Activated CD4-positive, alpha-beta T cell treated with anti-CD3 and anti-CD28 coated beads for 1 hour (primary cell): ENCODE measurements around the gene TAPBPL.
"Not testable (repeated sequence)": the region's sequence is repeated elsewhere in the genome, so short reads cannot be mapped to it uniquely, and the experiment has no call there.

ENCODE experiments used
- DNase-seq: peaks from one replicate; pipeline ENCODE4 v3.0.0-alpha.2; 2020

The TAPBPL gene

GRCh38 chr12:6463858-6464257 lies 12.0 kb downstream of the TAPBPL start:
- DNase-seq = no peak

- no peak for DNase-seq
These were observed 12.7 kb downstream of the TAPBPL start for GRCh38 chr12:6464531-6464930.

GRCh38 chr12:6465467-6466183 lies 13.8 kb downstream of the TAPBPL start:
- no peak for DNase-seq

- DNase-seq = no peak
These were observed 14.3 kb downstream of the TAPBPL start for GRCh38 chr12:6466184-6466573.

GRCh38 chr12:6466751-6467150 lies 14.9 kb downstream of the TAPBPL start:
- not testable (repeated sequence) for DNase-seq

- DNase-seq = not testable (repeated sequence)
These were observed 15.9 kb downstream of the TAPBPL start for GRCh38 chr12:6467571-6468282.

GRCh38 chr12:6468283-6468575 lies 16.4 kb downstream of the TAPBPL start:
- DNase-seq = no peak

GRCh38 chr12:6469092-6469491 lies 17.2 kb downstream of the TAPBPL start:
- no peak for DNase-seq

- no peak for DNase-seq
These were observed 17.9 kb downstream of the TAPBPL start for GRCh38 chr12:6469609-6470374.

GRCh38 chr12:6470375-6471163 lies 18.7 kb downstream of the TAPBPL start, which contains the start of gene VAMP1:
VAMP1 (minus strand) TSS chr12:6470677; CDS start chr12:6470531, 146 bp downstream.
- DNase-seq = peak; percentile 96

GRCh38 chr12:6471989-6472360 lies 20.1 kb downstream of the TAPBPL start:
- no peak for DNase-seq

- no peak for DNase-seq
These were observed 20.6 kb downstream of the TAPBPL start for GRCh38 chr12:6472491-6472890.

GRCh38 chr12:6475233-6475975 lies 23.6 kb downstream of the TAPBPL start:
- DNase-seq = not testable (repeated sequence)

GRCh38 chr12:6476489-6476888 lies 24.6 kb downstream of the TAPBPL start:
- DNase-seq = no peak

- DNase-seq = not testable (repeated sequence)
These were observed 25.9 kb downstream of the TAPBPL start for GRCh38 chr12:6477601-6478377.

GRCh38 chr12:6478416-6478815 lies 26.6 kb downstream of the TAPBPL start:
- DNase-seq = no peak

GRCh38 chr12:6488240-6488639 lies 36.4 kb downstream of the TAPBPL start:
- no peak for DNase-seq

GRCh38 chr12:6489449-6489848 lies 37.6 kb downstream of the TAPBPL start:
- DNase-seq = no peak

- not testable (repeated sequence) for DNase-seq
These were observed 38.8 kb downstream of the TAPBPL start for GRCh38 chr12:6490673-6491072.

GRCh38 chr12:6492838-6493496 lies 41.1 kb downstream of the TAPBPL start, which contains the start of gene MRPL51:
MRPL51 (minus strand) TSS chr12:6493262; CDS start chr12:6493136, 126 bp downstream.
- DNase-seq = peak; percentile 93
